Tongue (tissue), 3 donors: ENCODE data around the gene OR2G3. TPM values are rescaled to one million over a fixed set of nuclear protein-coding genes. Genes with fewer than 3 reads are reported as not detected.

Experiments used
- DNase-seq: peaks from one replicate; pipeline ENCODE4 v3.0.0-alpha.2; 2015
- small RNA-seq: library from RNA; depleted of rRNA; stranded (forward); fragments of <200 nt; gene quantifications from one replicate; pipeline ENCODE3, GENCODE V24; 2014; ENCODE audit warnings: low replicate concordance
- total RNA-seq: library from RNA; depleted of rRNA; stranded (reverse); fragments of >200 nt; gene quantifications from one replicate; pipeline ENCODE4 v1.2.3, GENCODE V29; 2014

OR2G3 gene
- not detected for total RNA-seq

DNA sequence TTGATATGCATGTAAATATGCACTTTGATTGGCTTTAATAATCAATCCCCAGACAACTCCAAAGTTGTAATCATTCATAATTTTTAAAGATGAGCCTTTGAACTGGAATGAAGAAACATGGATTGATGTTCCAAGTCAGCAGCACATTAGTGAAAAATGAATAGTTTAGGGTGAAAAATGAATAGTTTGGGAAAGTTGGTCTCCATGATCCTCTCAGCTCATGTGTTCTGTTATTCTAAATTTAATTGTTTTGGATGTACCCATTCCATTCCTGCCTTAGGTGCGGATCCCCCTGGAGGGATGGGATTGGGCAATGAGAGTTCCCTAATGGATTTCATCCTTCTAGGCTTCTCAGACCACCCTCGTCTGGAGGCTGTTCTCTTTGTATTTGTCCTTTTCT lies at the start of gene OR2G3:
OR2G3 (plus strand) TSS at position 301 of the 400 bp plus-strand sequence; CDS start at position 301, 0 bp downstream.
- DNase-seq = no peak

DNA sequence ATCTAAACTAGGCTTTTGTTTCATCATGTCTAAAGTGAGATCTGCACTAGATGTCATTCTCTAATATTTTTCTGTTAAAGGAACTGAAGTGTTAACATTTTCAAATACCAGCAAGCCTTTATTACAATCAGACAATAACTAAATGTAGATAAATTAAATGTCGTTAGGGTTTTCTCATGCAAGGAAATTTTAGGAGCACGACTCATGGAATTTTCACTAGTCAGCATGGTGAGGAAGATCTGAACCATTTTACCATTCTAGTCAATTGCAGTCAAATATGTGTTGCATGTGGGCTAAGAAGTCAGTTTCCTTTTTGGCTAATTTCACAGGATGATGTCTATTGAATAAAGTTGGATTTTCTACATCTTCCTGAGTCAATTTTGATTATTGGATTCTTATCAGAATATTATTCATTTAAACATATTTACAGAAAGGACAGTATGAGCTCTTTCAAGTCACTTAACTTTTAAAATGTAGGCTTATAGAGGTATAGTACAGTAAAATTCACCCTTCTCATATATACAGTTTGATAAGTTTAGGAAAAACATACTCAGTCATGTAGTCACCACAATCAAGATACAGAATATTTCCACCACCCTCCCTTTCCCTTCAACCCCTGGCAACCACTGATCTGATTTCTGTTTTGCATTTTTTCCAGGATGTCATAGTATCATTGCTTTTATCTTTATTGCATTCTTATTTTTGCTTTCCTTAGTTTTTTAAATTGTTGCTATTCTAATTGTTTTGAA lies 47.3 kb upstream of the OR2G3 start:
- DNase-seq = no peak

DNA sequence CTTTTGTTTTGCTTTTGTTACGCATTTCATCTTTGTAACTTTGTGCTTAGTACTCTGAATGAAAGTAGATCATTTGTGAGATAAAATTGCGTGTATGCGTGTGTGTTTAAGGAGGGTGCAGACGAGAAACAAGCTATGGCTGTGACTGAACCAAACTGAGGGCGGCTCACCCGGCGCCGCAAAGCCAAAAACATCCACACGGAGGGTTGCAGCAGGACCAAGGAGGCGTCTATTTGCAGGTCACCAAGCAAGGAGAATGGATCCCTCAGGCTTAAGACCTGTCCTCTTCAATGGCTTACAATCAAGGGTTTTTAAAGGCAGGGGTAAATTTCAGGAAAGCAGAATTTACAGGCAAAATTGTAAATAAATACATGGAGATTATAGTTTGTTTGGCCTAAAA lies 43.7 kb upstream of the OR2G3 start:
- no peak for DNase-seq

DNA sequence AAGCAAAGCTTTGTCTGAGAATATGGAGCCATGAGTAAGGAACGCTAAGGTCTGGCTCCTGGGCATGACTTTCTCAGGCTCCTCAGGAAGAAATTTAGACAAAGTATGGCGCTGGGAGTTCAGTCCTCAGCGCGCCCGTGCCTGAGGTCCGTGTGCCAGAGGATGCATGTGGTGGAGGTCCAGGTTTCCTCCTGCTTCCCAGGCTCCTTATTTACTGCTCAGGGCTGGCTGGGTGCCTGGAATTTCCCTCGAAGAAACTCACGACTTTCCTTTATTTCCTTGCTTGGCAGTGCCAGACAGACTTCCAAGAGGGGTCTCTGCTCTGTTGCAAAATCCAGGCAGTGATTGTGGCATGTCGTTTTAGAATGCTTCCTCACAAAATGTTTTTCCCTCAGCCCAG lies 43.2 kb upstream of the OR2G3 start:
- no peak for DNase-seq

DNA sequence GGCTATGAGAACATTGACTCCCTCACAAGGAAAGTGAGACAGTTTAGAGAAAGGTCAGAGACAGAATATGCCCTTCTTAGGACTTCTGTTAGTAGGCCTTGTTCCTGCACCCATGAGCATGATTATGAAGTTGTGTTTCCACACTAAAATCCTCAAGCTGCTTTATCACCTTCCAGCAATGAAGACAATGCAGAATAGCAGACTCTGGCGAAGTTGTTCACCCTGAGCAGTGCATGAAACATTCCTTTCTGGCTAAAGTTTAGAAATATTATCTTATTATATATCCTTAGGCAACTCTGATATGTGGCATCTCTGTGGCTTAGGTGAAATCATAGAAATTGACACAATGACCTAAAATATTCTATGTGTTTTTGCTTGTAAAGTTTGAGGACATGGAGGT lies 31.1 kb upstream of the OR2G3 start:
- DNase-seq = no peak

DNA sequence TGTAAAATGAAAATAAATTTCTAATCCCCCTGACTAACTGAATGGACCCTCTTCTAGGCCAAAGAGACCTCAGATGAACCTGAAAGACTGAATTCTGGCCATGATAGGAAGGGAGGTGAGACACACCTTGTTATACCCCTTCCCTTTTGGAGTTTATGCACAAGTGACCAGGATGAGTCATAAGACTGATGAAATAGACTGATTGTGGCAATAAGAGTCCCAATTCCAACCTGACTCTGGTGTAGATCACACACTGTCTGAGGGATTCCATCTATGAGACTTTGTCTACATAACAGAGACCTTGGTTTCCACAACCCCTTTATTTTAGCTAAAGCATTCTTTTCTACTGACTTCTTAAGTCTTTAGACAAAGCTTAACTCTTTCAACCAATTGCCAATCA lies 30.7 kb upstream of the OR2G3 start:
- DNase-seq = no peak

DNA sequence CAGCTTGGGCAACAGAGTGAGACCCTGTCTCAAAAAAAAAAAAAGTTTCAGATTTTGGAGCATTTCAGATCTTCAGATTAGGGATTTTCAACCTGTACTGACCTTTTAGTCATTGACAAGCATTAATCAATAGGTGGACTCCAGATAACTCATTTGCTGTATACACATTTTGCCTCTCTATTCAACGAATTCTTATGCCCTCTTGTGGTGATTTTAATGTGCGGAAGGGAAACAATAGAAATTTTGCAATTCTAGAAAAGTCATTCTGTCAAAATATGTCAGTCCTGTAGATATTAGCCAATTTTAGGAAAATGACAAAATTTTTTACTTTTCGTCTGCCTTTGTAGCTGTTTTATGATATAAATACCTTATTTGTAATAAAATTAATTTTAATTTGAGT lies 28.9 kb upstream of the OR2G3 start:
- DNase-seq = peak; percentile 11

DNA sequence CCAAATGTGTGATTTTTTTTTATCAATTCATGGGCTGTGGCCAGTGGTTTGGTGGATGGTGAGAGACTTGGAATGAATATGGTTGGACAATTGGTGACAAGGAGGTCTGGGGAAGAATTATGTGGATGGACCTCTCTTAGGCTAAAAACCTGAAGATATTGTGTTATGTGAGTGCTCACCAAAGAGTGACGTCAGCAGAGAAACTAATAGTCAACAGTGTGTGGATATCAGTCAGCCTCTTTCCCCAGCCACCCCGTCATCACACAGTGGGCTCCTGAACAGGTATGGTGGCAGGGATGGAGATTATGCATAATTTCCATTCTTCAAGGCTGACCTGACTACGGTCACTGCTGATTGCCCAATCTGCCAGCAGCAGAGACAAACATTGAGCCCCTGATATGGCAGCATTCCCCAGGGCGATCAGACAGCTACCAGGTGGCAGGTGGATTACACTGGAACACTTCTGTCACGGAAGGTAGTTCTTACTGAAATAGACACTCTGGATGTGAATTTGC lies 26.4 kb upstream of the OR2G3 start:
- no peak for DNase-seq

DNA sequence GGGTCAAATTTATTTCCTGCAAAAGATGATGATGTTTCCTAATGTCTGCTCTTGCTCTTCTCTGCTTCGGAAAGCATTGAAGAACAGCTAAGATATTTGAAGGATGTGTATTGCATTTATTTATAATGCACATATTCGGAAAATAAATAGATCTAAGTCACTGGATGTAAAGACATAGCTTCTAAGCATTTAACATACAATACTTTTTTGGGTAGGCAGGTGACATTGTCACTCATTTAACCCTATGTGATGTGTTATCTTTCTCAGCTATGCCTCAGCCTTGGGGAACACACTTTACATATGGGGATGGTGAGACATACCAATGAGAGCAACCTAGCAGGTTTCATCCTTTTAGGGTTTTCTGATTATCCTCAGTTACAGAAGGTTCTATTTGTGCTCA lies 17.3 kb upstream of the OR2G3 start, which contains the start of gene OR2G2:
OR2G2 (plus strand) TSS at position 301 of the 400 bp plus-strand sequence; CDS start at position 301, 0 bp downstream.
- no peak for DNase-seq

DNA sequence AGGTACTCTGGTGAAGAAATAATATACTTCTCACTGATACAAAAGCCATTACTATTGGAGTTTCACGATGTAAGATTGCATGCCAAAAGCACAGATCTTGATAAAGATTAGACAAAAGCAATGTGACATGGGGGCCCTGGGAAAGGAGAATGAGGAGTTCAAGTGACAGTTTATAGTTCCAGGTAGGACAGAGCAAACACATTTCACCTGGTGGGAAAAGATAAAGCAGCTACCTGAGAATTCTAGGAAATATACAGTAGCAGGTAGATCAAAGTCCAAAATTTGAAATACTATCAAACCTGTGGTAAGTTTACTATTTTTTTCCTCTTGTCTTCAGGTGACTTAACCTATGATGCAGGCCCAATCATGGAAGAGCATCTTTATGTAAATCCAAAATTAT lies 8.0 kb downstream of the OR2G3 start:
- DNase-seq = no peak

DNA sequence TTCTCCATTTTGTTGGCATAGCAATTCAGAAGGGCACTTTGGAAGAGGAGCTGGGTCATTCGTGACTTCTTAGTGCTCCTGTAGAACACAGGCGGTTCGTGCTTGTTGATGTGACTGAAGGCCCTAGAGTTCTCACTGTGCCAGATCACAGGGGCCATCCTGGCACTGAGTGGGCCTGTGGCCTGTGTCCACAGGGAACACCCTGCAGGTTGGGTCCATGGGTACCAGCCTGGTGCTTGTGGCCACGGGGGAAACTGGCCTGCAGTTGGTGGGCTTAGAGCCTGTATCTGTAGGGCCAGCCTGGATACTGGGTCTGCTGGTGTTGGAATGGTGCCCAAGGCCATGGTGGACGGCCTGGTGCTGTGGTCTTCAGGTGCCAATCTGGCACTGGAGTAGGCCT lies 9.2 kb downstream of the OR2G3 start:
- no peak for DNase-seq

DNA sequence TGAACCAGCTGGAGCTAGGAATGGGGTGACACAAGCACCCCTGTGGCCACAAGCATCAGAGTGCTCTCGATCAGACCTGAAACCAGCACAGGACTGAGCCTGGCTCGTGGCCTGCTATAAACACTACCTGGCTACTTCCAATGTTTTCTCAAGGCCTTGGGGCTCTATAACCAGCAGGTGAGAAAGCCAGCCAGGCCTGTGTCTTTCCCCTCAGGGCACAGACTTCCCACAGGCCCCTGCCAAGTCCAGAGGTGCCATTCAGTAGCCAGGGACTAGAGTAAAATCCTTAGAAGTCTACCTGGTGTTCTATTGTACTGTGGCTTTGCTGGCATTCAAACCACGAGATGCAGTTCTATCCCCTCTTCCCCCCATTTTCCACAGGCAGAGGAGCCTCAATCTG lies 22.6 kb downstream of the OR2G3 start:
- no peak for DNase-seq

DNA sequence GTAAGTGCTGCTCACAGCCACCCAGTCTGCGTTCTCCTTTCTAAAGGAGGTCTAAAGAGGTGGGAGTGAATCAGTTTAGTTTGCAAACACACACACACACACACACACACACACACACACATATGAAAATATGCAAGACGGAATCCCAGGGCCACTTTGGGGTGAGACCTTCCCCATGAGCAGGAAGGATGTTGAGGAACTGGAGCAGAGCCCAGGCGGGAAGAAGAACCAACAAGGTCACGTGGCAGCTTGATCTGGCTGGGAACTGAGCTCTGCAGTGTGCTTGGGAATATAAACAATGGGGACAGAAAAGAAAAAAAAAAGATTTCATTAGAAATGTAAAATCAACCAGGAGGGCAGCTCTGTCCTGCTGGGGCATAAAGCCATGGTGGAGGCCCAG lies 32.6 kb downstream of the OR2G3 start:
- no peak for DNase-seq

DNA sequence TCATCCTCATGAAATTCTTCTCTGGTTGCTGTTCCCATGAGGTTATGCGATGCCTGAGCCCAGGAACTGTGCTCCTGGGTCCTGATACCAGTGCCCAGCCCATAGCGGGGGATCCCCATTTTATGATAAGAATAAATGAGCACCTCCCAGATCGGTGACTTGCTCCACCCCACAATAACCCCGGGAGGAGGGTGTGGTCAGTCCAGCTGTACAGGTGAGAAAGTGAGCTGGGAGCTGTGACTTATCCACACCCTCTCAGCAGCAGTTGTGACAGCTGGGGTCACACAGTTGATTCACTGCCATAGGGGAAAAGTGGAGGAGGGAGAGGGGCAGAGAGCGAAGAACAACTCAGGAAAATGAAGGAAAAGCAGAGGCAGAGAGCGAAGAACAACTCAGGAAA lies 33.4 kb downstream of the OR2G3 start:
- no peak for DNase-seq

DNA sequence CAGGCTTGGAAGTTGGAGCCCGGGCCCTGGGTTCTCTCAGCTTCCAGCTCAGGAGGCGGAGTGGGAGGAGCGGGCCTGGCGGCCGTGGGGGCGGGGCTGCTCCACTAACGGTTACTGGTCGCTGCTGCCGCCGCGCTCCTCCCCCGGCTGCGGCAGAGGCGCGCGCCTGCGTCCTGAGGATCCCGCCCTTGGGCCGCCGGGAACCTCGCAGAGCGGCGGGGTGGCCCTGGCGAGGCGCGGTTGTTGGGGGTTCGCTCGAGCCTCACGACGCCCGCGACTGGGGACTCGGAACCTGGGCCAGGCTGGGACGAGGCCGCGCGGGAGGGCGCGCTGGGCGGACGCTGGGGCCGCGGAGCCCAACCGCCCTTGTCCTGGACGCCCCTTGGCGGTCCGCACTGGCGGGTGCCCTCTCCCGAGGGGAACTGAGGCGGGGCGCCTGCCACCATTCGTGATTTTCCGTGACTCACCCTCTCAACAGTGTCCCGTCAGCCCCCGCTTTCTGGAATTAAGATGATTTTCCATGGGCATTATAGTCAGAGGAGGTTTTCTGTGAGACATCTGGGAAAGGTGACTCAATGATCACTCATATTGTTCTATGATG lies 34.1 kb downstream of the OR2G3 start:
- peak; percentile 76 for DNase-seq

DNA sequence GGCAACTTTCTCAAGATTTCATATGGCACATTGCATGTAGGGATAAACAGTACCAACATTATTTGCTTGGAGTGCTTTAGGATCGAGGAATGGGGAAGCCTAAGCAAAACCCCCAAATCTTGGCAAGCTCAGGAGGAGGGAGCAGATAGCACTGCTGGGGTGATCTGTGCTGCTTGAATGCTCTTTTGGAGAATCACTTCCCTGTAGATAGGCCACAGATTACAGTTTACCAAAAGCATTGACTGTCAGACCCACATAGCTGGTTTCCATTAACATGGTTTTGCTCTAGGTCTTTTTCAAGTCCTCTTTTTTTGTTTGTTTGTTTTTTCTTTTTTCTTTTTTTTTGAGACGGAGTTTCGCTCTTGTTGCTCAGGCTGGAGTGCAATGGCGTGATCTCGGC lies 37.4 kb downstream of the OR2G3 start:
- no peak for DNase-seq

DNA sequence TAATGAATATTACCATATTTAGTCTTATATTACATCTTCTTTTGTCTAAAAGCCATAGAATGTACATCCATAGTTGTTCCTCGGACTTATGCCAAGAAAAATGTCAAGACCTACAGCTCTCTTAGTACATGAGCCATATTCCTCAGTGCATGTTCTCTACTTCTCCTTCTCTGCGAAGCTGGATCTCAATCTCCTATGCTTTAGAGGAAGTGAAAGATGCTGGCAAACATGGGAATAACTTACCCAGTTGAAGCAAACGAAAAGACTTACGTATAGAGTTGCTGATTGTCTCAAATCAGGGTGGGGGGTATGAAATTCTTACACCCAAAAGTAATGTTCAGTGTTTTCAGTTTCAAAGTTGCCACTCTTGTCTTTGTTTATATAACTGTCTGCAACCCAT lies 41.5 kb downstream of the OR2G3 start:
- DNase-seq = no peak

DNA sequence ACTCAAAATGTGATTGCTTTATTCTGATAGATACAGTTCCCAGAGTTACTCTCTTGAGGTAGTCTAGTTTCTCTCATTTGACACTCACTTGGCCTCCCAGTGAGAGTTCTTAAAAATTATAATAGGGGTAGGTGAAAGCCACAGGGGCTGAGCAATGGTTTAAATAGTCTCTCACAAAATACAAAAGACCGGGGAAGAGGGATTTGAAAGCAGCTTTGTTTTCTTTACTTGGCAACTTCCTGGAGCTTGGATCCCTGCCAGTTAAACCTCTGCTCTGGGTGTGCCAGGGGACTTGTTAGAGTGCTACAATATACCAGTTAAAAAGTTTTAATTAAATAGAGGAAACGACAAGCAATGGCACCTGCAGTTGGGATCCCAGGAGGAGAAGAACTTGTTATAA lies 42.5 kb downstream of the OR2G3 start:
- peak; percentile 42 for DNase-seq

DNA sequence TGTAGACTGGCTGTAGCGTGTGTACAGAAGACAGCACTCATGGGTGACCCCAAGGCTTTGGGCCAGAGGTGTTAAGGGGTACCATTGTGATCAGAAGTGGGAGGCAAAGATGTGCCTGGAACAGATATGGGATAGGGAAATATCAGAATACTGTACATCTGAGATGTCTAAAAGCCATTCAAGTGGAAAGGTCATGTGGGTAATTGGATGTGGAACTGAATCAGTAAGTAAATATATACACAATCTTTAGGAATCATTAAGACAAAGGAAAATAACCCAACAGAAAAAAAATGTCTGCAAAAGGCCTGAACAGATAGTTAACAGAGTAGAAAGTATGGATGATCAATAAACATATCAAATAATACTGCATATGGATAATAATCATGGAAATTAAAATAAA lies 47.7 kb downstream of the OR2G3 start:
- DNase-seq = no peak

Small RNA genes lying within 50 kb of the gene (small RNA-seq; reads per million reads assigned to genes)
- gene RF00026 = not detected

Other genes with a start within 250 kb of the OR2G3 start
- gene NLRP3, start 189.4 kb upstream of the OR2G3 start, total RNA-seq = 3.8 TPM
- gene OR2B11, start 147.5 kb upstream of the OR2G3 start, total RNA-seq = not detected
- gene OR2C3, start 69.1 kb upstream of the OR2G3 start, total RNA-seq = not detected
- gene GCSAML, start 56.5 kb upstream of the OR2G3 start, total RNA-seq = 0.72 TPM
- not detected for gene OR2G2, start 17.2 kb upstream of the OR2G3 start, total RNA-seq
- gene OR13G1, start 74.2 kb downstream of the OR2G3 start, total RNA-seq = not detected
- gene OR6F1, start 111.1 kb downstream of the OR2G3 start, total RNA-seq = not detected
- not detected for gene OR14K1, start 133.0 kb downstream of the OR2G3 start, total RNA-seq
- gene OR14A2, start 142.6 kb downstream of the OR2G3 start, total RNA-seq = not detected
- gene OR1C1, start 155.0 kb downstream of the OR2G3 start, total RNA-seq = not detected
- gene OR14A16, start 218.5 kb downstream of the OR2G3 start, total RNA-seq = not detected
- gene OR11L1, start 236.3 kb downstream of the OR2G3 start, total RNA-seq = not detected